ENCODE measurements around the gene FBXW11. TPM values are rescaled to one million over a fixed set of nuclear protein-coding genes. Genes with fewer than 3 reads are reported as not detected.

The FBXW11 gene
- total RNA-seq, 1 experiment from 2014 or later: 52.2 TPM

GRCh38 chr5:171911152-171911551 lies 95.3 kb downstream of the FBXW11 start:
- Mint-ChIP-seq H3K9me3 (no peaks in the 10 kb centered on the region), H3K4me1 (peaks cover 45% of the 10 kb centered on the region), H3K36me3 (peaks cover 5% of the 10 kb centered on the region), H3K27me3 (ENCODE audit: low read depth) (no peaks in the 10 kb centered on the region), H3K4me3 (no peak overlapping the region), H3K27ac (no peak overlapping the region)
- no peak for TF ChIP-seq ZNF317 (CRISPR knock-in tag; IDR thresholded peaks at IDR 0.05; ENCODE audit: borderline replicate concordance, low read depth)
- no peak for TF ChIP-seq ZNF512 (CRISPR knock-in tag; IDR thresholded peaks at IDR 0.05; ENCODE audit: borderline replicate concordance)
- TF ChIP-seq ZNF532 (CRISPR knock-in tag; IDR thresholded peaks at IDR 0.05; ENCODE audit: borderline replicate concordance): no peak
- TF ChIP-seq CBFB (CRISPR knock-in tag; IDR thresholded peaks at IDR 0.05; ENCODE audit: low read depth): no peak
- no peak for TF ChIP-seq TCF7 (CRISPR knock-in tag; IDR thresholded peaks at IDR 0.05; ENCODE audit: low read depth)
- no peak for TF ChIP-seq ERG (CRISPR knock-in tag; IDR thresholded peaks at IDR 0.05)
- no peak for TF ChIP-seq CREB1 (CRISPR knock-in tag; IDR thresholded peaks at IDR 0.05)
- no peak for TF ChIP-seq ZNF425 (CRISPR knock-in tag; conservative IDR thresholded peaks at IDR 0.05)
- no peak for TF ChIP-seq ZNF138 (CRISPR knock-in tag; conservative IDR thresholded peaks at IDR 0.05)
- TF ChIP-seq TEAD1 (CRISPR knock-in tag; IDR thresholded peaks at IDR 0.05): no peak
- no peak for TF ChIP-seq E2F1 (CRISPR knock-in tag; IDR thresholded peaks at IDR 0.05)
- no peak for TF ChIP-seq USF2 (CRISPR knock-in tag; IDR thresholded peaks at IDR 0.05)
- TF ChIP-seq ZNF671 (CRISPR knock-in tag; IDR thresholded peaks at IDR 0.05): no peak
- TF ChIP-seq ATF6 (CRISPR knock-in tag; IDR thresholded peaks at IDR 0.05): no peak
- TF ChIP-seq TEAD4 (CRISPR knock-in tag; IDR thresholded peaks at IDR 0.05): no peak
- no peak for TF ChIP-seq ZBTB43 (CRISPR knock-in tag; IDR thresholded peaks at IDR 0.05)
- TF ChIP-seq KAT7 (CRISPR knock-in tag; IDR thresholded peaks at IDR 0.05; ENCODE audit: borderline replicate concordance): no peak
- no peak for TF ChIP-seq ATF2 (CRISPR knock-in tag; IDR thresholded peaks at IDR 0.05; ENCODE audit: borderline replicate concordance, low read depth)
- no peak for TF ChIP-seq MAX (CRISPR knock-in tag; IDR thresholded peaks at IDR 0.05)
- ChIA-PET POLR2A (no interaction called here), CTCF (interaction anchor here (1.0 to 3.4 kb wide), 12 partner anchors 9 to 185 kb away, joined by 3 to 74 read pairs (median 14); partner anchors contain the start of gene FBXW11)
- DNase-seq (ENCODE audit: low spot score) (no peak), ATAC-seq (no peak)
